T-helper 17 cell (primary cell): ENCODE results near the gene DQX1. TPM values are rescaled to one million over a fixed set of nuclear protein-coding genes. Genes with fewer than 3 reads are reported as not detected.
A peak's percentile ranks its signal among the peaks of the same experiment; 100 is the strongest.
"Not testable (repeated sequence)": the region's sequence is repeated elsewhere in the genome, so short reads cannot be mapped to it uniquely, and the experiment has no call there.

ENCODE experiments used
- ATAC-seq: fragments of 150-1000 bp; cut with Tn5 transposase; 2 replicates; pipeline ENCODE4 v1.10.0; 2021; ENCODE audit warnings: mild to moderate bottlenecking, moderate library complexity
- DNase-seq, 3 donors: peaks; one replicate each; pipeline versions ENCODE4 v3.0.0 to v3.0.0-alpha.2; 2020 to 2021
- H3K9me3 ChIP-seq: one replicate; pipeline ENCODE4 v1.7.0; 2013; ENCODE audit warnings: low read length, mild to moderate bottlenecking; ENCODE audit not compliant: control insufficient read depth, poor library complexity, severe bottlenecking
- H3K27ac Mint-ChIP-seq: one replicate; pipeline ENCODE4 v1.8.0; 2022; ENCODE audit warnings: mild to moderate bottlenecking, moderate library complexity, mixed read lengths
- H3K27me3 Mint-ChIP-seq: one replicate; pipeline ENCODE4 v1.8.0; 2022; ENCODE audit warnings: mixed read lengths
- H3K36me3 Mint-ChIP-seq: one replicate; pipeline ENCODE4 v1.8.0; 2022; ENCODE audit warnings: low read depth, mixed read lengths
- H3K4me1 Mint-ChIP-seq: one replicate; pipeline ENCODE4 v1.8.0; 2022; ENCODE audit warnings: mild to moderate bottlenecking, mixed read lengths
- H3K4me3 Mint-ChIP-seq: one replicate; pipeline ENCODE4 v1.8.0; 2022; ENCODE audit warnings: mild to moderate bottlenecking, moderate library complexity, mixed read lengths
- total RNA-seq, 4 donors: library from RNA in 2 of 4; stranded (reverse) in 2 of 4; gene quantifications; one replicate each; pipeline ENCODE4 v1.2.3 and lab custom pipeline; 2022 to 2026

Gene DQX1
- total RNA-seq, 2 donors from 2014 or later, result 0.23 TPM; not detected in 1

- DNase-seq (peak; percentile 30 to 44 (median 41)), ATAC-seq (peak; percentile 47)
- H3K9me3 ChIP-seq, result no peaks in the 10 kb centered on the region
- peaks cover 28% of the 10 kb centered on the region for H3K4me1 Mint-ChIP-seq
- peak overlapping the region; percentile 97 for H3K4me3 Mint-ChIP-seq
- peak overlapping the region; percentile 98 for H3K27ac Mint-ChIP-seq
- H3K27me3 Mint-ChIP-seq, result no peaks in the 10 kb centered on the region
- peaks cover 5% of the 10 kb centered on the region for H3K36me3 Mint-ChIP-seq
Measured at GRCh38 chr2:74481961-74482800, 43.9 kb downstream of the DQX1 start.

- ATAC-seq, result no peak
- H3K36me3 Mint-ChIP-seq, result peaks cover 5% of the 10 kb centered on the region
Measured at GRCh38 chr2:74481431-74481830, 44.6 kb downstream of the DQX1 start.

GRCh38 chr2:74474899-74475298, 51.1 kb downstream of the DQX1 start:
- H3K9me3 ChIP-seq, result no peaks in the 10 kb centered on the region
- no peak overlapping the region for H3K4me3 Mint-ChIP-seq
- no peaks in the 10 kb centered on the region for H3K27me3 Mint-ChIP-seq
- peaks cover 2% of the 10 kb centered on the region for H3K36me3 Mint-ChIP-seq
- peak overlapping the region; percentile 14 for H3K27ac Mint-ChIP-seq
- DNase-seq (no peak), ATAC-seq (no peak)
- peaks cover 20% of the 10 kb centered on the region for H3K4me1 Mint-ChIP-seq

More at GRCh38 chr2:74481431-74481830, 44.6 kb downstream of the DQX1 start:
- no peak for DNase-seq
- Mint-ChIP-seq H3K4me1 (peaks cover 25% of the 10 kb centered on the region), H3K4me3 (peak overlapping the region; percentile 97), H3K27me3 (no peaks in the 10 kb centered on the region), H3K27ac (peak overlapping the region; percentile 98)
- H3K9me3 ChIP-seq, result no peaks in the 10 kb centered on the region

DNA sequence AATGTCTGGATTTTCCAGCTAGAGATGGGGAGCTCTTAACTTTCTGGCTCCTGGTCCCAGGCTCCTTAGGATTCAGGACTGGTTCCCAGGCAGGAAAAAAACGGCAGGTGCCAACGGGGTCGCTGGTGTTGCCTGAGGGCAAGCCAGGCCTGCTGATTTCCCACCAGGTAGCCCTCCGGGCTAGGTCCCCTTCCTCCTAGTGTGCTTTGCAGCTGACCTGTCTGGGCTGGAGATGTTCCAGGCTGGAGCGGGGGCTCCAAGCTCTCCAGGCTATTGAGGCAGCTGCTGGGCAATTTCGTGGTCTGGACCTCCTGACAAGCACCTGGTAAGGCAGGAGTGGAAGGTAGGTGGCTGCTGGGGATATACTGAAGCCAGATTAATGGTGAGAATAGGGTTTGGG, 51.5 kb downstream of the DQX1 start:
- no peaks in the 10 kb centered on the region for H3K9me3 ChIP-seq
- peak overlapping the region; percentile 9 for H3K27ac Mint-ChIP-seq
- H3K4me3 Mint-ChIP-seq, result no peak overlapping the region
- peaks cover 22% of the 10 kb centered on the region for H3K4me1 Mint-ChIP-seq
- H3K27me3 Mint-ChIP-seq, result no peaks in the 10 kb centered on the region
- DNase-seq, result no peak
- no peak for ATAC-seq
- peaks cover 2% of the 10 kb centered on the region for H3K36me3 Mint-ChIP-seq

GRCh38 chr2:74472945-74473258, 53.1 kb downstream of the DQX1 start:
- Mint-ChIP-seq H3K27ac (peak overlapping the region; percentile 98), H3K27me3 (no peaks in the 10 kb centered on the region), H3K36me3 (peaks cover 2% of the 10 kb centered on the region), H3K4me1 (peaks cover 22% of the 10 kb centered on the region), H3K4me3 (peak overlapping the region; percentile 94)
- no peaks in the 10 kb centered on the region for H3K9me3 ChIP-seq
- DNase-seq (no peak), ATAC-seq (no peak)

- peak; percentile 93 to 98 (median 94) for DNase-seq
- peak; percentile 97 for ATAC-seq
- H3K4me1 Mint-ChIP-seq, result peaks cover 20% of the 10 kb centered on the region
- peak within 1 kb of the TSS; percentile 94 for H3K4me3 Mint-ChIP-seq
- no peaks in the 10 kb centered on the region for H3K9me3 ChIP-seq
- H3K27ac Mint-ChIP-seq, result peak within 1 kb of the TSS; percentile 98
- no peaks in the 10 kb centered on the region for H3K27me3 Mint-ChIP-seq
- H3K36me3 Mint-ChIP-seq, result peaks cover 2% of the 10 kb centered on the region
Measured at GRCh38 chr2:74472086-74472944, 53.7 kb downstream of the DQX1 start, which contains the start of gene MRPL53. TSS of gene MRPL53 (minus strand) at chr2:74472680. CDS start at chr2:74472660, 20 bp downstream.

DNA sequence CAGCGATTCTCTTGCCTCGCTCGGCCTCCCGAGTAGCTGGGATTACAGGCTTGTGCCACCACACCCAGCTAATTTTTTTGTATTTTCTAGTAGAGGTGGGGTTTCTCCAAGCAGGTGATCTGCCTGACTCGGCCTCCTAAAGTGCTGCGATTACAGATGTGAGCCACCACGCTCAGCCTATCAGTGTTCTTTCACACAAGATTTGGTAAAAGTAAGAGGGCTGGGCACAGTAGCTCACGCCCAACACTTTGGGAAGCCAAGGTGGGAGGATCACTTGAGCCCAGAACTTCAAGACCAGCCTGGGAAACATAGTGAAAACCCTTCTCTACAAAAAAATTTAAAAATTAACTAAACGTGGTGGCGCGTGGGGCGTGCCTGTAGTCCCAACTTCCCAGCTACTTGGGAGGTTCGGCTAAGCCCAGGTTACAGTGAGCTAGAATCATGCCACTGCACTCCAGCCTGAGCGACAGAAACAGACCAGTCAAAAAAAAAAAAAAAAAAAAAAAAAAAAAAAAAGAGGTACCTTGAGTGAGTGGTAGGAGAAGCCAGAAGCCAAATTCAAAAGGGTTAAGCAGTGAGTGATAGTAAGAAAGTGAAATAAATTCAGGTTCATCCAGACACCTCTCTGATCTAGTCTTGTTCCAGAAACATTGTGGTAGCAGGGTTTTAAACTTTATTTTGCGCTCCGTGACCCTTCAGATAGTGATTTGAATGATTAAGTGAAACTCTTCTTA, 54.5 kb downstream of the DQX1 start:
- Mint-ChIP-seq H3K36me3 (peaks cover 2% of the 10 kb centered on the region), H3K27ac (peak overlapping the region; percentile 98), H3K4me1 (peaks cover 20% of the 10 kb centered on the region), H3K4me3 (peak overlapping the region; percentile 94), H3K27me3 (no peaks in the 10 kb centered on the region)
- DNase-seq, result no peak
- no peak for ATAC-seq
- H3K9me3 ChIP-seq, result no peaks in the 10 kb centered on the region

DNA sequence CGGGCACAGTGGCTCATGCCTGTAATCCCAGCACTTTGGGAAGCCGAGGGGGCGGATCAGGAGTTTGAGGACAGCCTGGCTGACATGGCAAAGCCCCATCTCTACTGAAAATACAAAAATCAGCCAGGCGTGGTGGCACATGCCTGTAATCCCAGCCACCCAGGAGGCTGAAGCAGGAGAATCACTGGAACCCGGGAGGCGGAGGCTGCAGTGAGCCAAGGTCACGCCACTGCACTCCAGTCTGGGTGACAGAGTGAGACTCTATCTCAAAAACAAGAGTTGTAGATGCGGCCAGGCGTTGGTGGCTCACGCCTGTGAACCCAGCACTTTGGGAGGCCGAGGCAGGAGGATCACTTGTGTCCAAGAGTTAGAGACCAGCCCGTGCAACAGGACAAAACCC, 55.3 kb downstream of the DQX1 start:
- H3K27ac Mint-ChIP-seq, result peak overlapping the region; percentile 89
- H3K4me3 Mint-ChIP-seq, result peak overlapping the region; percentile 76
- peaks cover 20% of the 10 kb centered on the region for H3K4me1 Mint-ChIP-seq
- ATAC-seq, DNase-seq, H3K36me3 Mint-ChIP-seq, H3K9me3 ChIP-seq, H3K27me3 Mint-ChIP-seq: not testable (repeated sequence)

Other genes with a start within 250 kb of the DQX1 start
- 10 to 100 TPM in 1 of 2 donors, 1 to 10 TPM in 1; 9.1 to 10.5 TPM for gene SLC4A5, start 182.8 kb downstream of the DQX1 start, total RNA-seq
- gene DCTN1, start 145.9 kb downstream of the DQX1 start, total RNA-seq, result 10 to 100 TPM; 78.5 to 85.7 TPM
- 1 to 10 TPM; 2.9 to 3.3 TPM for gene C2orf81, start 104.6 kb downstream of the DQX1 start, total RNA-seq
- 10 to 100 TPM; 33.6 to 42.8 TPM for gene WDR54, start 104.5 kb downstream of the DQX1 start, total RNA-seq
- gene RTKN, start 84.3 kb downstream of the DQX1 start, total RNA-seq, result under 1 TPM; 0.37 to 0.57 TPM
- 10 to 100 TPM; 35.1 to 45.2 TPM for gene INO80B, start 71.1 kb downstream of the DQX1 start, total RNA-seq
- 10 to 100 TPM; 61.7 to 64.2 TPM for gene WBP1, start 67.8 kb downstream of the DQX1 start, total RNA-seq
- 10 to 100 TPM; 66.2 to 68.9 TPM for gene MOGS, start 60.8 kb downstream of the DQX1 start, total RNA-seq
- gene MRPL53, start 53.6 kb downstream of the DQX1 start, total RNA-seq, result 10 to 100 TPM; 31.4 to 67.9 TPM
- gene CCDC142, start 43.2 kb downstream of the DQX1 start, total RNA-seq, result 10 to 100 TPM; 13.7 to 14.7 TPM
- gene TTC31, start 43.1 kb downstream of the DQX1 start, total RNA-seq, result 10 to 100 TPM; 32.3 to 36.6 TPM
- gene LBX2, start 26.6 kb downstream of the DQX1 start, total RNA-seq, result under 1 TPM in 1 of 2 donors, not detected in 1; 0.26 TPM
- gene PCGF1, start 18.5 kb downstream of the DQX1 start, total RNA-seq, result 10 to 100 TPM; 28.2 to 31.5 TPM
- 1 to 10 TPM in 1 of 2 donors, under 1 TPM in 1; 0.16 to 1.5 TPM for gene TLX2, start 11.8 kb downstream of the DQX1 start, total RNA-seq
- 100 to 1,000 TPM; 139 to 153 TPM for gene AUP1, start 3.5 kb upstream of the DQX1 start, total RNA-seq
- 10 to 100 TPM; 18.5 to 21.4 TPM for gene HTRA2, start 3.7 kb upstream of the DQX1 start, total RNA-seq
- 1 to 10 TPM in 1 of 2 donors, under 1 TPM in 1; 0.75 to 2.0 TPM for gene LOXL3, start 27.7 kb upstream of the DQX1 start, total RNA-seq
- 10 to 100 TPM in 1 of 2 donors, 1 to 10 TPM in 1; 8.3 to 14.6 TPM for gene DOK1, start 28.5 kb upstream of the DQX1 start, total RNA-seq
- under 1 TPM in 1 of 2 donors, not detected in 1; 0.60 TPM for gene M1AP, start 122.1 kb upstream of the DQX1 start, total RNA-seq
- 10 to 100 TPM in 1 of 2 donors, 1 to 10 TPM in 1; 9.5 to 11.1 TPM for gene SEMA4F, start 128.0 kb upstream of the DQX1 start, total RNA-seq